Loucy (cell line): ENCODE measurements around the gene EFL1.

ENCODE experiments used
- CTCF ChIP-seq: fragments of 200-600 bp; sonication (generic); conservative IDR thresholded peaks from 2 replicates; pipeline ENCODE4 v1.5.1; 2014; ENCODE audit warnings: mild to moderate bottlenecking, antibody characterized with exemption, low read length
- EZH2phosphoT487 ChIP-seq: fragments of 200-600 bp; IDR thresholded peaks from 2 replicates; pipeline ENCODE4 v1.6.1; 2018; ENCODE audit warnings: antibody characterized with exemption, mild to moderate bottlenecking, moderate library complexity, borderline replicate concordance

- TF ChIP-seq CTCF (no peak), EZH2phosphoT487 (no peak)
These were observed 152.4 kb downstream of the EFL1 start for GRCh38 chr15:82110144-82110543.
